Naive thymus-derived CD8-positive, alpha-beta T cell (primary cell): ENCODE data around the gene ARHGAP8. TPM values are rescaled to one million over a fixed set of nuclear protein-coding genes. Genes with fewer than 3 reads are reported as not detected.
A peak's percentile ranks its signal among the peaks of the same experiment; 100 is the strongest.
"Not testable (repeated sequence)": the region's sequence is repeated elsewhere in the genome, so short reads cannot be mapped to it uniquely, and the experiment has no call there.

Experiments used
- ATAC-seq, 2 donors: fragments of 150-1000 bp; cut with Tn5 transposase in 1 of 2; sonication (Bioruptor Pico), chemical (Tn5 transposase) in 1 of 2; 1 replicate in 1 of 2; 2 replicates in 1 of 2; pipeline ENCODE4 v1.10.0; 2021; ENCODE audit warnings: mild to moderate bottlenecking in 2 of 2, moderate library complexity in 2 of 2
- POLR2A ChIA-PET: fragments of 350-600 bp; sonication (Branson Sonifier 250); formaldehyde crosslinking; loops from one replicate; lab custom pipeline; 2021; ENCODE audit warnings: antibody characterized with exemption; lab: Charles Lee
- DNase-seq, 10 donors: peaks; one replicate each; pipeline versions ENCODE4 v3.0.0 to v3.0.0-alpha.2; 2020 to 2022
- H3K27ac Mint-ChIP-seq, 10 donors: one replicate each; pipeline ENCODE4 v1.8.0; 2020 to 2022; ENCODE audit warnings: mild to moderate bottlenecking in 10 of 10, mixed read lengths in 10 of 10, moderate library complexity in 4 of 10, inconsistent platforms in 1 of 10
- H3K27me3 Mint-ChIP-seq, 5 donors: one replicate each; pipeline ENCODE4 v1.8.0; 2021 to 2022; ENCODE audit warnings: mixed read lengths in 5 of 5
- H3K36me3 Mint-ChIP-seq, 3 donors: one replicate each; pipeline ENCODE4 v1.8.0; 2020 to 2022; ENCODE audit warnings: mixed read lengths in 3 of 3, mild to moderate bottlenecking in 2 of 3, inconsistent platforms in 1 of 3
- H3K4me1 Mint-ChIP-seq, 4 donors: one replicate each; pipeline ENCODE4 v1.8.0; 2021 to 2022; ENCODE audit warnings: mixed read lengths in 4 of 4
- H3K4me3 Mint-ChIP-seq, 10 donors: one replicate each; pipeline ENCODE4 v1.8.0; 2020 to 2022; ENCODE audit warnings: mild to moderate bottlenecking in 10 of 10, mixed read lengths in 10 of 10, moderate library complexity in 6 of 10, inconsistent platforms in 1 of 10
- H3K9me3 Mint-ChIP-seq, 9 donors: one replicate each; pipeline ENCODE4 v1.8.0; 2020 to 2022; ENCODE audit warnings: mixed read lengths in 9 of 9, mild to moderate bottlenecking in 3 of 9, inconsistent platforms in 1 of 9, moderate library complexity in 1 of 9
- polyA plus RNA-seq, 3 donors: library from polyadenylated mRNA; unstranded; fragments of 300-500 nt; fragmentation: Illumina TruSeq; gene quantifications; one replicate each; pipeline ENCODE4 v1.2.3, GENCODE V29; 2021
- total RNA-seq, 8 experiments: library from RNA in 2 of 8; stranded (reverse) in 2 of 8; gene quantifications; one replicate each; pipeline ENCODE4 v1.2.3 and lab custom pipeline; 2021 to 2026

ARHGAP8 gene
- total and polyA plus RNA-seq, 5 experiments from 2014 or later = 0.19 to 4.8 (median 2.5) TPM; not detected in 2

DNA sequence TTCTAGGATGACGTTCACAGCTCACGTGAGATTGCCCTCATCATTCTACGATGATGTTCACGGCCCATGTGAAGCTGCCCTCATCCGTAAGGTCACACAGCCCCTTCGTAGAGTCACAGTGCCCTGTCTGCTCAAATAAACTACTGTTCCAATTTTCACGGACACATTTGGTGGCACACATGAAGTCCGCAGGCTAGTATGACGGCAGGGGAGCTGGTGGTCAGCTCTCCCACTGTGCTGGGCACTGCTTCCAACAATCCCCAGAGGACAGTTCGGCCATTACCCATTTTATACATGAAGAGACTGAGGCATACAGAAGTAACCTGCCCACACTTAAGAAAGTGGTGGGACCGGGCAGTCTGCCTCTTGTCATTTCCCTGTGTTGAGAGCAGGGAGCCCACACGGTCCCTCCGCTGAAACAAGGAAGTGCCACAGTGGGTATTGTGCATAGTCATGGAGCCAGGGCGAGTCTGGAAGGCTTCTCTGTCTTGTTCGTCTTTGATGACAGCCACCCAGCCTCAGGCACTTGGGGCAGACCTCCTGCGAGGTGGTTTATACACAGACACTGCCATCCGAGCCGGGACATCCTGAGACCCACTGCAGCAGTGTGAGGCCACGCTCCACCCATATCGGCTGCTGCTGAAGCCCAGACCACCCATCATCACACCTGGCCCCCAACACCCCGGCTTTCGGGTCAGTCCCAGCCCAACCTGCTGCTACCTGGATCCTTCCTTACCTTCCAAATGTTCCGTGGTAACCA lies 143.1 kb downstream of the ARHGAP8 start:
- POLR2A ChIA-PET = no interaction called here
- H3K27ac Mint-ChIP-seq = no peak overlapping the region
- peaks cover 0 to 6% (median 0%) of the 10 kb centered on the region in 9 donors for H3K9me3 Mint-ChIP-seq
- H3K4me3 Mint-ChIP-seq = no peak overlapping the region
- H3K4me1 Mint-ChIP-seq = no peaks in the 10 kb centered on the region
- DNase-seq (no peak), ATAC-seq (no peak)
- no peaks in the 10 kb centered on the region for H3K36me3 Mint-ChIP-seq
- H3K27me3 Mint-ChIP-seq = peaks cover 0 to 3% (median 0%) of the 10 kb centered on the region in 5 donors

DNA sequence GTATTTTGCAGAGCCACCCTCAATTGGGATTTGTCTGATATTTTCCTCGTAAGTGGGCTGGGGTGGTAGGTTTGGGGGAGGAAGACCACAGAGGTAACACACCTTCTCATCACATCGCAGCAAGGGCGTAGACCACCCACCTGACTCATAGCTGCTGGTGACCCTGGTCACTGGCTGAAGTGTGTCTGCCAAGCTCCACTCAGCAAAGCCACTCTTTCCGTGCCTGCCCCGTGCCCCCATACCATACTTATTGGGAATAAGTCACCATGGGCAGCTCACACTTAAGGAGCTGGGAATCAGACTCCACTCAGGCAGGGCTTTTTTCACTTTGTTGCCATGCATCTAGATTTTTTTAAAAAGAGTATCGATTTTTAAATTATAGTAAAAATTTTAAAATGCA lies 145.9 kb downstream of the ARHGAP8 start:
- peaks cover 0 to 30% (median 9%) of the 10 kb centered on the region in 9 donors for H3K9me3 Mint-ChIP-seq
- H3K4me1 Mint-ChIP-seq = no peaks in the 10 kb centered on the region
- POLR2A ChIA-PET = no interaction called here
- DNase-seq = peak in 2 of 10 donors; percentile 13 to 22
- H3K27ac Mint-ChIP-seq = no peak overlapping the region
- ATAC-seq = no peak
- peaks cover 0 to 9% (median 8%) of the 10 kb centered on the region in 5 donors for H3K27me3 Mint-ChIP-seq
- no peak overlapping the region for H3K4me3 Mint-ChIP-seq
- H3K36me3 Mint-ChIP-seq = peaks cover 0 to 13% (median 2%) of the 10 kb centered on the region in 3 donors

- POLR2A ChIA-PET = no interaction called here
- peaks cover 0 to 32% (median 12%) of the 10 kb centered on the region in 9 donors for H3K9me3 Mint-ChIP-seq
- ATAC-seq = no peak
These were observed 148.9 kb downstream of the ARHGAP8 start for GRCh38 chr22:44901301-44901700.

GRCh38 chr22:44903164-44903563 lies 150.8 kb downstream of the ARHGAP8 start:
- POLR2A ChIA-PET, H3K27ac Mint-ChIP-seq, ATAC-seq, DNase-seq, H3K4me3 Mint-ChIP-seq, H3K4me1 Mint-ChIP-seq: not testable (repeated sequence)
- Mint-ChIP-seq H3K27me3 (peaks cover 10 to 51% (median 28%) of the 10 kb centered on the region in 5 donors), H3K9me3 (peaks cover 0 to 32% (median 12%) of the 10 kb centered on the region in 9 donors), H3K36me3 (peaks cover 0 to 13% (median 2%) of the 10 kb centered on the region in 3 donors)

More at GRCh38 chr22:44901301-44901700, 148.9 kb downstream of the ARHGAP8 start:
- peaks cover 0 to 13% (median 2%) of the 10 kb centered on the region in 3 donors for H3K36me3 Mint-ChIP-seq
- DNase-seq = no peak
- peak overlapping the region in 1 of 10 donors; percentile 29 for H3K27ac Mint-ChIP-seq
- H3K4me3 Mint-ChIP-seq = no peak overlapping the region
- no peaks in the 10 kb centered on the region for H3K4me1 Mint-ChIP-seq
- peaks cover 4 to 40% (median 13%) of the 10 kb centered on the region in 5 donors for H3K27me3 Mint-ChIP-seq

DNA sequence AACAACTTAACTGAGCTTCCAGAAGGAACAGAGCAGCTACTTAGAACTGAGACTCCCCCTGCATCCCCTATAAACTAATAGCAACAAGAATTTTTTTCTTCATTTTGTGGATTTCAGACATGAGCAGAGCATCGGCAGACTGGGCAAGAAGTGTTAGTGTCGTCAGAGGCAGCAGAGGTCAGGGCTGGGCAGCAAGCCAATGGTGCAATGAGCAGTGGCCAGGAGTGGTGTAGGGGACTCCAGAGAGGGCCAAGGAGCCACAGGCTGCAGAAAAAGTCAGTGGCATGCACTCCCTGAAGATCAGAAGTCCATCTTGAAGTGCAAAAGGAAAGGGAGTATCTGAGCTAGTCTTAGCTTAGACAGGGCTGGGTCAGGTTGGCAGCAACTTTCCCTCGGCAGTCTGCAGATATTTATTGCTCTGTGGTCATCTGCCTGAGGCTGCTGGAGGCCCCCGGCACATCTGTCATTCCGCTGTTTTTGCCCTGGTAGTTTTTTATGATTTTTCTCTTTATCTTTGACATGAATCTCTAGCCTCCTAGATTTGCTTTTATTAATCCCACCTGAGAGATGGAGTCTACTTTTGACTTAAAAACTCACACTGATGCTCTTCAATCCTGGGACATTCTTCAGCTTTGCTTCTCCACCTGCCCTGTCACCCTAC lies 152.2 kb downstream of the ARHGAP8 start:
- H3K4me1 Mint-ChIP-seq, ATAC-seq, H3K27ac Mint-ChIP-seq, H3K4me3 Mint-ChIP-seq, POLR2A ChIA-PET, DNase-seq: not testable (repeated sequence)
- Mint-ChIP-seq H3K9me3 (peaks cover 0 to 34% (median 12%) of the 10 kb centered on the region in 9 donors), H3K27me3 (peaks cover 10 to 55% (median 34%) of the 10 kb centered on the region in 5 donors), H3K36me3 (peaks cover 0 to 13% (median 2%) of the 10 kb centered on the region in 3 donors)

DNA sequence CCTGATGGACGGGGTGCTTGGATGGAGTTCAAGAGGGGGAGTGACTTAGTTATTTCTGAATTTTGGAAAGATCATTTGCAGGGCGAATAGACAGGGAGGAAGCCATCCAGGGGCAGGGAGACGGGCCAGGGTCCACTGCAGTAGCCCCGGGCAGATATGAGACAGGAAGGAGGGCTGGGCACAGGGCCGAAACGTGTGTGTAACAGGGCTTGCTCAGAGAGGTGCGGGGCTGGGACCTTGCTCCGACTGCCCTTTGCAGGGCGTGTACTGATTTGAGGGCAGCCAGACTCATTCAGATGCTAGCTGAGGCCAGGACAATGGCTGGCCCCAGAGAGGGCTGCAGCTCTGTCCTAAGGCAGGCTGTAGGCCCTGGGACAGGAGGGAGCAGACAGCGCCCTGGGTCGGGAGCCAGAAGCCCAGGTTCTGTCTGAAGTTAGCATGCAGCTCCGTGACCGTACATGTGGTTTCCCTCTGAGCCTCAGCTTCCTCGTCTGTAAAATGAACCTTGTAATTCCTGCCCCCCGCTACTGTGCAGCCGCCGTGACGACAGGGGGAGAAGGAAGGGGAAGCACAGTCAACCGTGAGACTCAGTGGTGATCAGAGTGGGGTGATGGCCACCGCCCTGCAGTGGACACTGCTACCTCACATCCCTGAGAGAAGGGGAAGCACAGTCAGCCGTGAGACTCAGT lies 154.0 kb downstream of the ARHGAP8 start:
- H3K4me3 Mint-ChIP-seq = no peak overlapping the region
- H3K4me1 Mint-ChIP-seq = no peaks in the 10 kb centered on the region
- DNase-seq (peak in 1 of 10 donors; percentile 48), ATAC-seq (no peak)
- H3K27ac Mint-ChIP-seq = no peak overlapping the region
- peaks cover 0 to 20% (median 2%) of the 10 kb centered on the region in 3 donors for H3K36me3 Mint-ChIP-seq
- POLR2A ChIA-PET = no interaction called here
- H3K9me3 Mint-ChIP-seq = peaks cover 0 to 34% (median 16%) of the 10 kb centered on the region in 9 donors
- peaks cover 14 to 71% (median 34%) of the 10 kb centered on the region in 5 donors for H3K27me3 Mint-ChIP-seq

DNA sequence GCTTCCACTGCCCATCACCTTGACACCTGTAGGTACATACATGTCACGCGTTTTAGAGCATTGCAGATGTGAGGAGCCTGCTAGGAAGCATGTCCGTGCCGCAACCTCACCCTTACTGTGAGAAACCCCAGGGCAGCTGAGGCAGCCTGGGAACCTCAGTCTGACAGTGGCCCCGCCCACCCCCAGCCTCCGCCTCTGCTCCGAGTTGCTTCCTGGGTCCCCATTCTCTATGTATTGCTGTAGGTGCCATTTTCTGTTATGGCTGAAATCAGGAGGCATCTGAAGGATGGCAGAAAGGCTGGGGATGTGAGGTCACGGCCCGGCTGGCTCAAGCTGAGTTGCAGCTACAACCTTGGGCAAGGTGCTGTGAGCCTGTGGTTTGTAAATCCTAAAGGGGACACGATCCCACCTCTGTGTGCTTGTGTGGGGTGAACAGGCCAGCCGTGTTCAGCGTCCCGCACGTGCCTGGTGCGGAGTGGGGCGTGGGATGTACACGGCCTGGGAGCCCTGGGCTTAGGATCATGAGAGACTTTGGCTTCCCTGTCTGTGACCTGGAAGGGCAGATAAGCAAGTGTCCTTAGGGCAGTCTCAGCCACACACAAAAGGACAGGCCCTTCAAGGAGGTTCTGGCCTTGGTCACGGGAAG lies 154.7 kb downstream of the ARHGAP8 start:
- H3K4me1 Mint-ChIP-seq = no peaks in the 10 kb centered on the region
- no peak overlapping the region for H3K27ac Mint-ChIP-seq
- peaks cover 0 to 26% (median 2%) of the 10 kb centered on the region in 3 donors for H3K36me3 Mint-ChIP-seq
- peaks cover 15 to 76% (median 34%) of the 10 kb centered on the region in 5 donors for H3K27me3 Mint-ChIP-seq
- POLR2A ChIA-PET = no interaction called here
- H3K9me3 Mint-ChIP-seq = peaks cover 0 to 34% (median 15%) of the 10 kb centered on the region in 9 donors
- ATAC-seq (no peak), DNase-seq (no peak)
- no peak overlapping the region for H3K4me3 Mint-ChIP-seq

- Mint-ChIP-seq H3K27ac (no peak overlapping the region), H3K4me3 (no peak overlapping the region), H3K36me3 (peaks cover 0 to 24% (median 0%) of the 10 kb centered on the region in 3 donors), H3K27me3 (peaks cover 17 to 76% (median 28%) of the 10 kb centered on the region in 5 donors), H3K9me3 (peaks cover 0 to 30% (median 12%) of the 10 kb centered on the region in 9 donors), H3K4me1 (no peaks in the 10 kb centered on the region)
- POLR2A ChIA-PET = no interaction called here
- peak in 1 of 10 donors; percentile 30 for DNase-seq
- no peak for ATAC-seq
These were observed 155.7 kb downstream of the ARHGAP8 start for GRCh38 chr22:44907765-44908737.

GRCh38 chr22:44909241-44909640 lies 156.9 kb downstream of the ARHGAP8 start:
- POLR2A ChIA-PET = no interaction called here
- no peak for ATAC-seq
- H3K36me3 Mint-ChIP-seq = peaks cover 0 to 23% (median 0%) of the 10 kb centered on the region in 3 donors
- peaks cover 17 to 65% (median 28%) of the 10 kb centered on the region in 5 donors for H3K27me3 Mint-ChIP-seq
- no peaks in the 10 kb centered on the region for H3K4me1 Mint-ChIP-seq
- no peak for DNase-seq
- H3K27ac Mint-ChIP-seq = no peak overlapping the region
- H3K9me3 Mint-ChIP-seq = peaks cover 0 to 28% (median 12%) of the 10 kb centered on the region in 9 donors
- no peak overlapping the region for H3K4me3 Mint-ChIP-seq
